Astrocyte (in vitro differentiated cells and primary cell): ENCODE measurements around the gene OSBP2. TPM values are rescaled to one million over a fixed set of nuclear protein-coding genes. Genes with fewer than 3 reads are reported as not detected.

ENCODE experiments used
- DNase-seq: peaks from one replicate; pipeline ENCODE4 v3.0.0-alpha.2; 2010; ENCODE audit warnings: low read depth
- FAIRE-seq: peaks from 2 replicates; lab custom pipeline; 2011; peaks lifted over from hg19 to GRCh38; lab: Jason Lieb, UNC
- H2AFZ ChIP-seq: 2 replicates; pipeline ENCODE4 v1.6.0; 2012; ENCODE audit warnings: low read depth, low read length, inconsistent platforms
- H3K27ac ChIP-seq: 2 replicates; pipeline ENCODE4 v1.5.1; 2011; ENCODE audit warnings: low read depth, low read length, inconsistent platforms
- H3K27me3 ChIP-seq: 2 replicates; pipeline ENCODE4 v1.6.0; 2011; ENCODE audit warnings: low read length, inconsistent platforms; ENCODE audit not compliant: insufficient read depth
- H3K36me3 ChIP-seq: 2 replicates; pipeline ENCODE4 v1.5.1; 2011; ENCODE audit warnings: low read length, inconsistent platforms; ENCODE audit not compliant: insufficient read depth
- H3K4me1 ChIP-seq: 2 replicates; pipeline ENCODE4 v1.5.1; 2011; ENCODE audit warnings: low read length, inconsistent platforms; ENCODE audit not compliant: insufficient read depth
- H3K4me2 ChIP-seq: 2 replicates; pipeline ENCODE4 v1.6.0; 2012; ENCODE audit warnings: low read length, inconsistent platforms
- H3K4me3 ChIP-seq: 2 replicates; pipeline ENCODE4 v1.5.1; 2011; ENCODE audit warnings: low read depth, mild to moderate bottlenecking, low read length, inconsistent platforms; ENCODE audit not compliant: insufficient read depth
- H3K79me2 ChIP-seq: 2 replicates; pipeline ENCODE4 v1.6.0; 2012; ENCODE audit warnings: mild to moderate bottlenecking, low read length, inconsistent platforms; ENCODE audit not compliant: insufficient read depth
- H3K9ac ChIP-seq: 2 replicates; pipeline ENCODE4 v1.6.0; 2012; ENCODE audit warnings: mild to moderate bottlenecking, low read length, inconsistent platforms
- H3K9me3 ChIP-seq: 2 replicates; pipeline ENCODE4 v1.5.1; 2012; ENCODE audit warnings: low read depth, mild to moderate bottlenecking, low read length, inconsistent platforms; ENCODE audit not compliant: insufficient read depth
- H4K20me1 ChIP-seq: 2 replicates; pipeline ENCODE4 v1.6.0; 2012; ENCODE audit warnings: low read length, inconsistent platforms; ENCODE audit not compliant: insufficient read depth
- H3K27ac Mint-ChIP-seq: one replicate; pipeline ENCODE4 v1.8.0; 2021; ENCODE audit warnings: mild to moderate bottlenecking, mixed read lengths; ENCODE audit not compliant: unreplicated experiment
- H3K27me3 Mint-ChIP-seq: one replicate; pipeline ENCODE4 v1.8.0; 2021; ENCODE audit warnings: low read depth, mixed read lengths; ENCODE audit not compliant: unreplicated experiment
- H3K36me3 Mint-ChIP-seq: one replicate; pipeline ENCODE4 v1.8.0; 2021; ENCODE audit warnings: low read depth, mixed read lengths; ENCODE audit not compliant: unreplicated experiment
- H3K4me1 Mint-ChIP-seq: one replicate; pipeline ENCODE4 v1.8.0; 2021; ENCODE audit warnings: low read depth, mixed read lengths; ENCODE audit not compliant: unreplicated experiment
- H3K4me3 Mint-ChIP-seq: one replicate; pipeline ENCODE4 v1.8.0; 2021; ENCODE audit warnings: mild to moderate bottlenecking, moderate library complexity, mixed read lengths; ENCODE audit not compliant: unreplicated experiment
- H3K9me3 Mint-ChIP-seq: one replicate; pipeline ENCODE4 v1.8.0; 2021; ENCODE audit warnings: mild to moderate bottlenecking, mixed read lengths; ENCODE audit not compliant: unreplicated experiment
- EZH2 ChIP-seq: IDR thresholded peaks from 2 replicates; pipeline ENCODE4 v1.6.1; 2012; ENCODE audit warnings: mild to moderate bottlenecking, low read length, inconsistent platforms; ENCODE audit not compliant: insufficient read depth
- total RNA-seq: library from RNA; stranded (reverse); gene quantifications from 2 replicates; pipeline ENCODE4 v1.2.1, GENCODE V29; 2021
- TF ChIP-seq, protein P1 (sequence below): IDR thresholded peaks from 2 replicates; pipeline ENCODE4 v1.5.1; 2011; ENCODE audit warnings: low read depth, mild to moderate bottlenecking, inconsistent platforms, low read length, moderate library complexity; ENCODE audit not compliant: insufficient read depth

OSBP2 gene
- total RNA-seq, 1 donor from 2014 or later: 0.48 TPM

DNA sequence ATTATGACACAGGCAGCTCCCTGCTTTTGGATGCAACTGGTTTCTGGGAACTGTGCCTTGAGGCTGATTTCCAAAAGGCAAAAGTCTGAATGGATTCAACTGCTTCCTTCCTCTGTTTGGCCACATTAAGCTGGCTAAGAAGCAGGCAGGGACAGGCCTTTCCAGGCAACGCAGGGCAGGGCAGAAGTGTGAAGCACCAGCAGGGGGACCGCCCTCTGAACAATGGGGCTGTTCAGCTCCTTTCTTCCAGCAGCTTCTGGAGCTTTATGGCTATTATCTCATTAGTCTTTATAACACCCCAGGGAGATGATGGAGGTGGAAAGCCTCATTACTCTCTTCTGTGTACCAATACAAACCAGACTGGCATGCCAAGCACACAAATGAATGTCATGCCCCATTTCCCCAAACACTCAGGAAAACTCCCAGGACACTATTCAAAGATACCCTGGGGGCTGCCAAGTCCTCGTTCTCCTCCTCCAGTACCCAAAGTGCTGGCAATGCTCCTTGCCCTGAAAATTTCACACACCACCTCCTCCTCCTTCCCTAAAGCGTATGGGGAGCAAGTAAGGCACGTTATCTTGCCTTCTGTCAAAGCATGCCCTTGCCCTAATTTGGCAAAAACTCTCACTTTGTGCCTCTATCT, 252.6 kb downstream of the OSBP2 start:
- Mint-ChIP-seq H3K27me3 (no peaks in the 10 kb centered on the region), H3K4me3 (no peak overlapping the region), H3K27ac (no peak overlapping the region), H3K9me3 (no peaks in the 10 kb centered on the region), H3K4me1 (peaks cover 16% of the 10 kb centered on the region), H3K36me3 (peaks cover 46% of the 10 kb centered on the region)
- no peaks in the 10 kb centered on the region for H3K79me2 ChIP-seq
- FAIRE-seq (no peak), DNase-seq (no peak)
- no peak overlapping the region for H3K27ac ChIP-seq
- H3K9ac ChIP-seq: no peak overlapping the region
- TF ChIP-seq, protein P1, sequence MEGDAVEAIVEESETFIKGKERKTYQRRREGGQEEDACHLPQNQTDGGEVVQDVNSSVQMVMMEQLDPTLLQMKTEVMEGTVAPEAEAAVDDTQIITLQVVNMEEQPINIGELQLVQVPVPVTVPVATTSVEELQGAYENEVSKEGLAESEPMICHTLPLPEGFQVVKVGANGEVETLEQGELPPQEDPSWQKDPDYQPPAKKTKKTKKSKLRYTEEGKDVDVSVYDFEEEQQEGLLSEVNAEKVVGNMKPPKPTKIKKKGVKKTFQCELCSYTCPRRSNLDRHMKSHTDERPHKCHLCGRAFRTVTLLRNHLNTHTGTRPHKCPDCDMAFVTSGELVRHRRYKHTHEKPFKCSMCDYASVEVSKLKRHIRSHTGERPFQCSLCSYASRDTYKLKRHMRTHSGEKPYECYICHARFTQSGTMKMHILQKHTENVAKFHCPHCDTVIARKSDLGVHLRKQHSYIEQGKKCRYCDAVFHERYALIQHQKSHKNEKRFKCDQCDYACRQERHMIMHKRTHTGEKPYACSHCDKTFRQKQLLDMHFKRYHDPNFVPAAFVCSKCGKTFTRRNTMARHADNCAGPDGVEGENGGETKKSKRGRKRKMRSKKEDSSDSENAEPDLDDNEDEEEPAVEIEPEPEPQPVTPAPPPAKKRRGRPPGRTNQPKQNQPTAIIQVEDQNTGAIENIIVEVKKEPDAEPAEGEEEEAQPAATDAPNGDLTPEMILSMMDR: no peak
- no peak for TF ChIP-seq EZH2
- H3K4me2 ChIP-seq: no peak overlapping the region
- no peaks in the 10 kb centered on the region for H3K4me1 ChIP-seq
- H3K36me3 ChIP-seq: peaks cover 68% of the 10 kb centered on the region
- H2AFZ ChIP-seq: no peak overlapping the region
- no peaks in the 10 kb centered on the region for H3K9me3 ChIP-seq
- no peaks in the 10 kb centered on the region for H3K27me3 ChIP-seq
- H4K20me1 ChIP-seq: peaks cover 52% of the 10 kb centered on the region
- no peak overlapping the region for H3K4me3 ChIP-seq

DNA sequence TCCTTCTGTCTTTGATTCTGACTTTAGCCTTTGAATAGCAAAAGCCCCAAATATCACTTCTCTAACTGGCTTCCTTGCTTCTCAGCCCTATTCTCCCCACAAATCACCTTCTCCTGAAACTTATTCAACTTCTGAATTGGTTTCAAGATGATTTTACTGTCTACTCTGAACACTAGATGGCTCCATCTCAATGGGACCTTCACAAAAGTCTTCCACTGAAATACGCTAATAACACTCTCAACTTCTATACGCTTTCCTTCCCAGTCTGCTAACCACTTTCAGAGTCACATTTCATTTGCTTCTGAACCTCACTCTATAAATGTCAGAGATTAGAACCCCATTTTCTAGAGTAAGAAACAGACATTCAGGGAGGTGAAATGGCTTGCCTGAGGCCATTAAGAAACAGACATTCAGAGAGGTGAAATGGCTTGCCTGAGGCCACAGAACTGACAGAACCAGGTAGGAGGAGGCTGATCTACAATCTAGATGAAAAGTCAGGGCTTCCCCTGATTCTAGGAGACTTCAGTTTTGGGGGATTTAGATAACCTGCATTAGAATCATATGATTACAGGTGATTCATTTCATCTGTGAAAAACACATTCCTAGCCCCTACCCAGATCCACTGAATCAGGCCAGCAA, 253.3 kb downstream of the OSBP2 start:
- Histone ChIP-seq H3K9me3 (no peaks in the 10 kb centered on the region), H3K4me2 (no peak overlapping the region), H3K4me3 (no peak overlapping the region), H3K36me3 (peaks cover 65% of the 10 kb centered on the region), H4K20me1 (peaks cover 54% of the 10 kb centered on the region), H3K27me3 (no peaks in the 10 kb centered on the region), H3K27ac (no peak overlapping the region), H3K79me2 (peaks cover 4% of the 10 kb centered on the region), H3K9ac (no peak overlapping the region), H2AFZ (no peak overlapping the region), H3K4me1 (no peaks in the 10 kb centered on the region)
- FAIRE-seq (peak; percentile 55), DNase-seq (peak; percentile 23)
- Mint-ChIP-seq H3K9me3 (no peaks in the 10 kb centered on the region), H3K36me3 (peaks cover 52% of the 10 kb centered on the region), H3K27me3 (no peaks in the 10 kb centered on the region), H3K4me3 (no peak overlapping the region), H3K27ac (no peak overlapping the region), H3K4me1 (peaks cover 16% of the 10 kb centered on the region)
- TF ChIP-seq, protein P1: peak; percentile 63
- TF ChIP-seq EZH2: no peak

- Histone ChIP-seq H3K4me3 (no peak overlapping the region), H3K4me2 (no peak overlapping the region), H3K9me3 (no peaks in the 10 kb centered on the region), H3K9ac (peak overlapping the region; percentile 9), H2AFZ (no peak overlapping the region), H3K27ac (no peak overlapping the region), H3K79me2 (peaks cover 4% of the 10 kb centered on the region), H3K27me3 (no peaks in the 10 kb centered on the region), H3K36me3 (peaks cover 60% of the 10 kb centered on the region), H3K4me1 (no peaks in the 10 kb centered on the region), H4K20me1 (peaks cover 54% of the 10 kb centered on the region)
- DNase-seq: no peak
- H3K9me3 Mint-ChIP-seq: no peaks in the 10 kb centered on the region
- H3K4me3 Mint-ChIP-seq: no peak overlapping the region
- TF ChIP-seq EZH2: no peak
- TF ChIP-seq, protein P1: peak; percentile 12
- FAIRE-seq: peak; percentile 50
- H3K36me3 Mint-ChIP-seq: peaks cover 56% of the 10 kb centered on the region
- peak overlapping the region; percentile 2 for H3K27ac Mint-ChIP-seq
- no peaks in the 10 kb centered on the region for H3K27me3 Mint-ChIP-seq
- peaks cover 16% of the 10 kb centered on the region for H3K4me1 Mint-ChIP-seq
Observed at GRCh38 chr22:30948930-30949342, 254.3 kb downstream of the OSBP2 start.
